HepG2 (cell line): ENCODE data around the gene IQGAP3. TPM values are rescaled to one million over a fixed set of nuclear protein-coding genes. Genes with fewer than 3 reads are reported as not detected.

Source experiments
- CCAR2 ChIP-seq: fragments of 200-400 bp; formaldehyde crosslinking; optimal IDR thresholded peaks from 2 replicates; pipeline ENCODE3; 2018; ENCODE audit warnings: low read depth, mild to moderate bottlenecking, low read length, moderate library complexity
- DZIP1 ChIP-seq: sonication (generic); formaldehyde crosslinking; IDR thresholded peaks from 2 replicates; pipeline ENCODE4 v1.5.0; 2020; ENCODE audit warnings: mild to moderate bottlenecking, missing genetic modification reagents
- FOXJ3 ChIP-seq: sonication (generic); formaldehyde crosslinking; IDR thresholded peaks from 2 replicates; pipeline ENCODE4 v1.4.0; 2020; ENCODE audit warnings: missing genetic modification reagents, mild to moderate bottlenecking, borderline replicate concordance
- FOXO1 ChIP-seq: sonication (generic); formaldehyde crosslinking; IDR thresholded peaks from 2 replicates; pipeline ENCODE4 v1.4.0; 2020; ENCODE audit warnings: missing genetic modification reagents
- MAFF ChIP-seq: IDR thresholded peaks from 2 replicates; pipeline ENCODE4 v1.6.1; 2011; ENCODE audit warnings: low read depth, low read length, improper control_type of control experiment
- MEF2D ChIP-seq: sonication (generic); formaldehyde crosslinking; IDR thresholded peaks from 2 replicates; pipeline ENCODE4 v1.5.1; 2020; ENCODE audit warnings: mild to moderate bottlenecking, missing genetic modification reagents
- SKIL ChIP-seq: sonication (generic); formaldehyde crosslinking; IDR thresholded peaks from 2 replicates; pipeline ENCODE4 v1.8.0; 2022; ENCODE audit warnings: missing genetic modification reagents, mild to moderate bottlenecking, moderate library complexity, borderline replicate concordance
- TAF15 ChIP-seq: fragments of 200-400 bp; formaldehyde crosslinking; IDR thresholded peaks from one replicate; pipeline ENCODE4 v1.6.1; 2018; ENCODE audit warnings: mild to moderate bottlenecking, low read depth, low read length; ENCODE audit not compliant: poor library complexity, severe bottlenecking
- TBL1XR1 ChIP-seq: fragments of 150-350 bp; IDR thresholded peaks from 2 replicates; pipeline ENCODE4 v1.6.1; 2014; ENCODE audit warnings: borderline replicate concordance, low read length; ENCODE audit not compliant: partially characterized antibody
- TRIM24 ChIP-seq: sonication (generic); formaldehyde crosslinking; IDR thresholded peaks from 2 replicates; pipeline ENCODE4 v1.8.0; 2022; ENCODE audit warnings: mild to moderate bottlenecking, missing genetic modification reagents
- ZNF224 ChIP-seq: sonication (generic); formaldehyde crosslinking; IDR thresholded peaks from 2 replicates; pipeline ENCODE4 v1.5.0; 2020; ENCODE audit warnings: mild to moderate bottlenecking, missing genetic modification reagents
- ZNF3 ChIP-seq: IDR thresholded peaks from 2 replicates; pipeline ENCODE4 v1.7.0; 2017; ENCODE audit warnings: inconsistent platforms
- ZNF441 ChIP-seq: sonication (generic); formaldehyde crosslinking; IDR thresholded peaks from 2 replicates; pipeline ENCODE4 v1.7.0; 2021; ENCODE audit warnings: missing genetic modification reagents, borderline replicate concordance
- ZNF563 ChIP-seq: sonication (generic); formaldehyde crosslinking; IDR thresholded peaks from 2 replicates; pipeline ENCODE4 v1.8.0; 2022; ENCODE audit warnings: mild to moderate bottlenecking, moderate library complexity, missing genetic modification reagents
- ZNF569 ChIP-seq: sonication (generic); formaldehyde crosslinking; IDR thresholded peaks from 2 replicates; pipeline ENCODE4 v1.5.0; 2020; ENCODE audit warnings: mild to moderate bottlenecking, missing genetic modification reagents, moderate library complexity, borderline replicate concordance
- ZNF589 ChIP-seq: sonication (generic); formaldehyde crosslinking; conservative IDR thresholded peaks from 2 replicates; pipeline ENCODE4 v1.8.0; 2022; ENCODE audit warnings: mild to moderate bottlenecking, moderate library complexity, missing genetic modification reagents
- ZNF607 ChIP-seq: sonication (generic); formaldehyde crosslinking; IDR thresholded peaks from 2 replicates; pipeline ENCODE4 v1.5.1; 2020; ENCODE audit warnings: missing genetic modification reagents, mild to moderate bottlenecking, borderline replicate concordance
- ZNF614 ChIP-seq: IDR thresholded peaks from 2 replicates; pipeline ENCODE4 v1.6.1; 2018; ENCODE audit warnings: missing biosample characterization, missing genetic modification reagents, inconsistent platforms, borderline replicate concordance
- ZSCAN12 ChIP-seq: sonication (generic); formaldehyde crosslinking; IDR thresholded peaks from 2 replicates; pipeline ENCODE4 v1.9.0; 2021; ENCODE audit warnings: mild to moderate bottlenecking, missing genetic modification reagents
- polyA plus RNA-seq, 8 experiments: library from polyadenylated mRNA; depleted of rRNA in 3 of 8; stranded (reverse) in 7 of 8; unstranded in 1 of 8; fragments of >200 nt; fragmentation: Illumina TruSeq in 4 of 8; extraction: Trizol in 4 of 8; gene quantifications; 2 replicates each; pipeline versions ENCODE4 v1.2.1 to v1.2.3, GENCODE V29; 2011 to 2016; ENCODE audit warnings: low read depth in 4 of 8, missing spikeins in 1 of 8, mixed read lengths in 1 of 8; ENCODE audit not compliant: insufficient read depth in 1 of 8
- total RNA-seq, 5 experiments: library from RNA; depleted of rRNA; stranded (reverse); fragments of >200 nt; fragmentation: Illumina TruSeq; extraction: Trizol; gene quantifications; 2 replicates each; pipeline ENCODE4 v1.2.3, GENCODE V29; 2016; ENCODE audit warnings: low read depth in 1 of 5
- TF ChIP-seq, protein P1 (sequence below): IDR thresholded peaks from 2 replicates; pipeline ENCODE4 v1.6.1; 2016; ENCODE audit warnings: low read depth, borderline replicate concordance
- TF ChIP-seq, protein P2 (sequence below): sonication (generic); formaldehyde crosslinking; IDR thresholded peaks from 2 replicates; pipeline ENCODE4 v1.4.0; 2020; ENCODE audit warnings: missing genetic modification reagents, mild to moderate bottlenecking, borderline replicate concordance

Gene IQGAP3
- total and polyA plus RNA-seq, 2 of the 13 experiments (the other 11 are each of a cell fraction or from before 2014, with no cell fraction given) = 13.5 to 14.1 TPM

GRCh38 chr1:156504821-156505678, 67.3 kb downstream of the IQGAP3 start (continued):
- no peak; the same call in 1 of the 2 replicates for TF ChIP-seq SKIL (CRISPR knock-in tag)
- TF ChIP-seq MAFF = 0 out of 2 replicates have a peak, but pooled peaks have one; percentile 29
- TF ChIP-seq ZNF563 (CRISPR knock-in tag) = no peak
- TF ChIP-seq ZNF3 (CRISPR knock-in tag) = no peak
- TF ChIP-seq CCAR2 = no peak
- TF ChIP-seq ZNF589 (CRISPR knock-in tag) = peak; percentile 60; the same call in 1 of the 2 replicates
- TF ChIP-seq TAF15 = no peak
- TF ChIP-seq DZIP1 (CRISPR knock-in tag) = peak; percentile 54; the same call in 1 of the 2 replicates
- no peak for TF ChIP-seq ZNF569 (CRISPR knock-in tag)
- no peak for TF ChIP-seq TBL1XR1
- TF ChIP-seq ZNF224 (CRISPR knock-in tag) = 0 out of 2 replicates have a peak, but pooled peaks have one; percentile 4
- TF ChIP-seq MEF2D = peak; percentile 62
- TF ChIP-seq, protein P1, sequence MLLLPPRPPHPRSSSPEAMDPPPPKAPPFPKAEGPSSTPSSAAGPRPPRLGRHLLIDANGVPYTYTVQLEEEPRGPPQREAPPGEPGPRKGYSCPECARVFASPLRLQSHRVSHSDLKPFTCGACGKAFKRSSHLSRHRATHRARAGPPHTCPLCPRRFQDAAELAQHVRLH = peak; percentile 45; the same call in 1 of the 2 replicates
- 0 out of 2 replicates have a peak, but pooled peaks have one; percentile 39 for TF ChIP-seq ZNF607 (CRISPR knock-in tag)
- no peak for TF ChIP-seq TRIM24 (CRISPR knock-in tag)
- 0 out of 2 replicates have a peak, but pooled peaks have one; percentile 34 for TF ChIP-seq ZNF614 (CRISPR knock-in tag)
- peak; percentile 60; the same call in 1 of the 2 replicates for TF ChIP-seq ZNF441 (CRISPR knock-in tag)
- no peak for TF ChIP-seq ZSCAN12 (CRISPR knock-in tag)
- TF ChIP-seq FOXO1 = peak; percentile 21; the same call in 1 of the 2 replicates
- TF ChIP-seq, protein P2, sequence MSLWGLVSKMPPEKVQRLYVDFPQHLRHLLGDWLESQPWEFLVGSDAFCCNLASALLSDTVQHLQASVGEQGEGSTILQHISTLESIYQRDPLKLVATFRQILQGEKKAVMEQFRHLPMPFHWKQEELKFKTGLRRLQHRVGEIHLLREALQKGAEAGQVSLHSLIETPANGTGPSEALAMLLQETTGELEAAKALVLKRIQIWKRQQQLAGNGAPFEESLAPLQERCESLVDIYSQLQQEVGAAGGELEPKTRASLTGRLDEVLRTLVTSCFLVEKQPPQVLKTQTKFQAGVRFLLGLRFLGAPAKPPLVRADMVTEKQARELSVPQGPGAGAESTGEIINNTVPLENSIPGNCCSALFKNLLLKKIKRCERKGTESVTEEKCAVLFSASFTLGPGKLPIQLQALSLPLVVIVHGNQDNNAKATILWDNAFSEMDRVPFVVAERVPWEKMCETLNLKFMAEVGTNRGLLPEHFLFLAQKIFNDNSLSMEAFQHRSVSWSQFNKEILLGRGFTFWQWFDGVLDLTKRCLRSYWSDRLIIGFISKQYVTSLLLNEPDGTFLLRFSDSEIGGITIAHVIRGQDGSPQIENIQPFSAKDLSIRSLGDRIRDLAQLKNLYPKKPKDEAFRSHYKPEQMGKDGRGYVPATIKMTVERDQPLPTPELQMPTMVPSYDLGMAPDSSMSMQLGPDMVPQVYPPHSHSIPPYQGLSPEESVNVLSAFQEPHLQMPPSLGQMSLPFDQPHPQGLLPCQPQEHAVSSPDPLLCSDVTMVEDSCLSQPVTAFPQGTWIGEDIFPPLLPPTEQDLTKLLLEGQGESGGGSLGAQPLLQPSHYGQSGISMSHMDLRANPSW = no peak
- no peak for TF ChIP-seq FOXJ3 (CRISPR knock-in tag)
